ENCODE data around the gene SHB. TPM values are rescaled to one million over a fixed set of nuclear protein-coding genes. Genes with fewer than 3 reads are reported as not detected.
A peak's percentile ranks its signal among the peaks of the same experiment; 100 is the strongest.

Gene SHB
- total RNA-seq, 1 experiment from 2014 or later, result 20.0 TPM

DNA sequence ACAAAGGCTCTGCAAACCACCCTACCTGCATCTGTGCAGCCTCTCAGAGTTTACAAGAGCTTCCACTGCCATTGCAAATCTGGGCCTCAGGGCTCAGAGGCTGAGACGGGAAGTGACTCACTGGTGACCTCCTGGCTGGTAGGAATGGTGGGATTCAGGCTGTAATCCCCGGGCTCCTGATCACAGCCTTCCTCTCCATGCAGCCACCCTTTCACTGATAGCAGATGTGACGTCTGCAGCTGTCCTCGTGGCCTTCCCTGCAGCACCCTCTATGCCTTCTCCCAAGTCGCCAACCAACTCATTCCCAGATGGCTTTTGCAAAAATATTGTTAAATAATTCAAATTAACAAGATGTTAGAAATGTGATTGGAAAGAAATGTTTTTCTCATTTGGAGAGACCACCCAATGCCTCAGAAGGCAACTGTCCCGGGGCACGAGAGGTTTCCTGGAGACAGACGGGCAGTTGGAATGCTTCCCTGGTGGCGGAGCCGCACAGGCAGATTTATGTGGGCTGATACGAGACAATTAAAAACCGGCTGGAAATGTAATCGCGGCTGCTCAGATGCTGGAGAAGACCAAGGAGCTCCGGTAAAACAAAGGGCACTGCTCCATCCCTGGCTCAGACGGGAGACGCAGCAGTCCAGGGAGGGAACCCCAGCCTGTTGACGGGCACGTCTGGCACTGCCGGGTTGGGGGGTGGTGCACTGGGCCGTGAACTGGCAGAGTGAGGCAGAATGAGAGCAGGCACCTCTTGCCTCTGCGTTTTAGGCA lies 130.7 kb downstream of the SHB start:
- no peak overlapping the region for H3K4me3 ChIP-seq
- no peaks in the 10 kb centered on the region for H3K9me3 ChIP-seq
- peak; percentile 79 for DNase-seq
- H3K36me3 ChIP-seq, result peaks cover 3% of the 10 kb centered on the region
- H3K27me3 ChIP-seq, result no peaks in the 10 kb centered on the region

DNA sequence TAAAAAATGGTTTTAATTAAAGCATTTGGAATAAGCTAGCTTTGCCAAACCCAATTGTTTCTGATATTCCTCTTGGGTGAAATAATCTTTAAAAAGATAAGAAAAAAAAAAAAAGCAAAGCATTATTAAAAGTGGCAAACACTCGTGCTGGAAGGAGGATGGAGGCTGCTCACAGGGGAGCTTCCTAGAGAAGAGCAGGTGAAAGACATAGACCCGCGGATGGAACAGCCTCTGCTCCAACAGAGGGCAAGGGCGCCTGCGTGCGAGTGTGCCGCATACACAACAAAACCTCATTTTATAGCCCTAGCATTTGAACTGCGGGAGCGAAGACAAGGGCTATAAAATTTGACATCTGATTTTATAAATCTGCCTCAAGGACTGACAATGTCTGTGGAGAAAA lies 131.7 kb downstream of the SHB start:
- no peaks in the 10 kb centered on the region for H3K27me3 ChIP-seq
- no peak for DNase-seq
- no peaks in the 10 kb centered on the region for H3K9me3 ChIP-seq

DNA sequence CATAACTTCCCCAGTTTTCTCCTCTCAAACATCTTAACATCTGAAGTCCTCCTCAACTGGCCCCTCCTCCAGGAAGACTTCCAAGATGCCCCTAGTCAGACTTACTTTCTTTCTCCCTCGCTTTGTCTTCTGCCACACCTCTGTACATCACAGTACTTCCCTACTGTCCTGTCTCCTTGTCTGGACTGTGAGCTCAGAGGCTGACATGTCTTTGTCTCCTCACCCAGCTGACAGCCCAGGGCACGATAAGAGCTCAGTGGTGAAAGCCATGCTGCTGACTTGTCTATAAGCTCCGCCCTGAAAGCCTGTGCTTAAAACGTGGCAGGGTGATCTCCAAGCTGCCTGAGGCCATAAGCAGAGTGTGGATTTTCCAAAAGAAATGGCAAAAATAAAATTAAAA lies 132.1 kb downstream of the SHB start:
- Histone ChIP-seq H3K27me3 (no peaks in the 10 kb centered on the region), H3K4me3 (no peak overlapping the region), H3K9me3 (no peaks in the 10 kb centered on the region), H3K36me3 (peaks cover 3% of the 10 kb centered on the region)
- no peak for DNase-seq

More for the DNA sequence above, 131.7 kb downstream of the SHB start:
- Histone ChIP-seq H3K4me3 (no peak overlapping the region), H3K36me3 (peaks cover 3% of the 10 kb centered on the region)

- no peaks in the 10 kb centered on the region for H3K27me3 ChIP-seq
- H3K36me3 ChIP-seq, result peaks cover 5% of the 10 kb centered on the region
- H3K9me3 ChIP-seq, result no peaks in the 10 kb centered on the region
- DNase-seq, result no peak
- H3K4me3 ChIP-seq, result no peak overlapping the region
Observed at GRCh38 chr9:37936376-37936775, 132.7 kb downstream of the SHB start.

- no peak for DNase-seq
- Histone ChIP-seq H3K4me3 (no peak overlapping the region), H3K9me3 (no peaks in the 10 kb centered on the region; the same call in 1 of the 2 replicates), H3K36me3 (peaks cover 6% of the 10 kb centered on the region), H3K27me3 (no peaks in the 10 kb centered on the region)
Observed at GRCh38 chr9:37935096-37935495, 133.9 kb downstream of the SHB start.

DNA sequence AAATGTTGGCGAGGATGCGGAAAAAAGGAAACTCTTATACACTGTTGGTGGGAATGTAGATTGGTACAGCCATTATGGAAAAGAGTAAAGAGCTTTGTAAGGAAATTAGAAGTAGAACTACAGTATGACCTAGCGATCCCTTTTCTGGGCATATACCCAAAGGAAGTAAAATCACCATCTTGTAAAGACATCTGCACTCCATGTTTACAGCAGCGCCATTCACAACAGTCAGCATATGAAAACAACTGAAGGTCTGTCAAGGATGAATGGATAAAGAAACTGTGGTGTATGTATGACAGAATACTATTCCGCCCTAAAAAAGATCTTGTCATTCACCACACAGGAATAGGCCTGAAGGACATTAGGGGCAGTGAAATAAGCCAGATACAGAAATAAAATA lies 137.4 kb downstream of the SHB start:
- Histone ChIP-seq H3K9me3 (no peaks in the 10 kb centered on the region; the same call in 1 of the 2 replicates), H3K36me3 (peaks cover 6% of the 10 kb centered on the region)
- no peak for DNase-seq

GRCh38 chr9:37929441-37929895 lies 139.6 kb downstream of the SHB start:
- no peak overlapping the region for H3K4me3 ChIP-seq
- DNase-seq, result peak; percentile 52
- H3K27me3 ChIP-seq, result no peaks in the 10 kb centered on the region
- peaks cover 6% of the 10 kb centered on the region for H3K36me3 ChIP-seq
- H3K9me3 ChIP-seq, result no peaks in the 10 kb centered on the region; the same call in 1 of the 2 replicates

More for the DNA sequence above, 137.4 kb downstream of the SHB start:
- H3K4me3 ChIP-seq, result no peak overlapping the region
- no peaks in the 10 kb centered on the region for H3K27me3 ChIP-seq

DNA sequence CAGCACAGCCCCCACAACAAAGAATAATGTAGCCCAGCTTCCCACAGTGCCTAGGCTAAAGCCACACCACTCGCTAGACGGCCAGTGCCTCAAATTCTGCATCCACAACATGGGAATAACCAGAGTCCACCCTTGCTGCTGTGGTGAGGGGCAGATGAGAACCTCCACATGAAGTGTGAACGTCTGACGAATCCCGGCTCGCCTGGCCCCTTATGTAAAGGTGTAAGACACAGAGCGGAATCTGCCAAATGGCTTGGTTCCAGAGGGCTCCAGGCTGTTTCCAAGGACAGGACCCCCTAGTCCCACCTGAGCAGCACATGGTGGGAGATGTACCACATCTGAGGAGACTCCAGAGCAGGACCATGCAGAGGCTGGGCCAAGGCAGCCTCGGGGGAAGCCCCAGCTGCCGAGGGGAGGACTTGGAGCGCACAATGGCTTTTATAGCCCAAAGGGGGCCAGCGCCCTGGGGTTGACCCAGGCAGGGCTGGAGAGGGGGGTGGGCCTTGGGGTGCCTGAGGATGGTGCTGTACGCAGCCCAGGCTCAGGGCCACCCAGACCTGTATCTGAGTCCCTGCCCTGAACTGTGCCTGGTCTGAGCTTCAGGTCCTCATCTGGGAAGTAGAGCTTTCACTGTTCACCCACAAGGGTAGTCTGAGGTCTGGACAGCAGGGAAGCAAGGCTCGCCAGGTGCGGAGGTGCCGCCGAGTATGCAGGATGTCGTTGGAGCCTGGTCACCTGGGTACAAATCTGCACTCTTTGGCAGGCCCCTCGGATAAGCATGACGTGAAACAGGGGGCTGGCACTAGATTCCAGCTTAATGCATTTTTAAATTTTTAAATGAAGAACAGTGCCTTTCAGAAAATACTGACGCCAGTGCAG lies 140.2 kb downstream of the SHB start:
- Histone ChIP-seq H3K9me3 (no peaks in the 10 kb centered on the region; the same call in 1 of the 2 replicates), H3K36me3 (peaks cover 6% of the 10 kb centered on the region), H3K27me3 (no peaks in the 10 kb centered on the region), H3K4me3 (no peak overlapping the region)
- DNase-seq, result no peak

- no peak overlapping the region for H3K4me3 ChIP-seq
- no peaks in the 10 kb centered on the region for H3K27me3 ChIP-seq
- H3K36me3 ChIP-seq, result peaks cover 6% of the 10 kb centered on the region
- DNase-seq, result no peak
- no peaks in the 10 kb centered on the region; the same call in 1 of the 2 replicates for H3K9me3 ChIP-seq
Observed at GRCh38 chr9:37927601-37928551, 141.2 kb downstream of the SHB start.

- Histone ChIP-seq H3K9me3 (no peaks in the 10 kb centered on the region; the same call in 1 of the 2 replicates), H3K27me3 (no peaks in the 10 kb centered on the region), H3K4me3 (no peak overlapping the region), H3K36me3 (peaks cover 6% of the 10 kb centered on the region)
- no peak for DNase-seq
Observed at GRCh38 chr9:37927132-37927531, 141.9 kb downstream of the SHB start.

DNA sequence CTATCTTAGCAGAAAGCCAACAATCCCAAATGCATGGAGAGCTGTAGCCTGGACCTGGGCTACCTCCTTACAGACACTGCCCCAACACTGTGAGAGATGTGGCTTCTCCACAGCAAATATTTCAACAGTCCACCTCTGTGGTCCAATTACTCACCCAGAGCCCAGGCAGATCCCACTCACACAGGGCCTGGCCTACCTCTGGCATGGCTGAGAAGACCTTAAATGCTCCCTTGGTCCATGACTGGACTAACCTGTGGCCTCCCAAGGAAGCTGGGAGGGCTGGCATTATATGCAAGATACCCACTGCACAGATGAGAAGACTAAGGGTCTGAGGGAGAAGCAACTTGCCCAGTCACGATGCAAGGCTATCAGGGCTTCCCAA lies 142.3 kb downstream of the SHB start:
- Histone ChIP-seq H3K36me3 (peaks cover 6% of the 10 kb centered on the region), H3K9me3 (no peaks in the 10 kb centered on the region; the same call in 1 of the 2 replicates), H3K27me3 (no peaks in the 10 kb centered on the region), H3K4me3 (no peak overlapping the region)
- no peak for DNase-seq

DNA sequence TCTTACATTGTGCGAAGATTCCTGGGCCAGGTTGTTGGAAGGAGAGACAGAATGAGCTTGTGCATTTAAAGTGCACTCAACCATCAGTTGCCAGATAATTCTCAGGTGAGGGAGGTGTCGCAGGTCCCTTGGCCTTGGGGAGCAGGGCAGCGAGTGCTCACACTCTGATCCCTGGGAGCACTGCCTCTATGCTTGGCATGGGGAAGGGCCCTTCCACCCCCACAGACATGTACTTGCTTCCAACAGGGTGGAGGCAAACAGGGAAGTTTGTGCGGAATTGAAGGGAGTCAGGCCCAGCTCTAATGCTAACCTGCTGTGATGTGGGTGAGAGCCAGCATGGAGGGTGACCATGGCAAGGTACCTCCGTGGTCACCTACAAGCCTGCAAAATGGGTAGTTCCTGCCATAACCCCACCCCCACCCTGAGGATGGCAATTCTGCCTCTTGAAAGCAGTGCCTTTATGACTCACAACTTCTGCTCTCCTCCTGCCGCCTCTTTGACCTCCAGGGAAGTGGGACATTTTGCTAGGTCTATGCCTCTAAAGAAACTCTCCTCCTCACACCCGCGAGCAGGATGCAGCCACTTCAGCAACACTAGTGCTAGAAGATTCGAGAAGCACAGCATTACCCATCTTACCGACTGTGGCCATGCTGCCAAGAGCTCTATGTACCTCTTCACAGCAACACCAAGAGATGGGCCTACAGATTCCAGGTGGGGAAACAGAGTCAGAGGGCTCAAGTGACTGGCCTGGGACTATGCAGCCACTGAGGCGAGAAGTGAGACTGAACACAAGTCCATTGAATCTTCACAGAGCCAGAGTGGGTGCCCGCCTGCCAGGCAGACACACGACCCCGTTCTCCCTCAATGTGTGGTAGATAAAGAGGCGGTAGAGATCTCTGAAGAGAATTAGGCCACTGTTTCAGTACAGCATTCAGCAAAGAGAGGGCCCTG lies 143.0 kb downstream of the SHB start:
- peaks cover 3% of the 10 kb centered on the region; the same call in 1 of the 2 replicates for H3K36me3 ChIP-seq
- no peak for DNase-seq
- H3K27me3 ChIP-seq, result no peaks in the 10 kb centered on the region
- no peaks in the 10 kb centered on the region; the same call in 1 of the 2 replicates for H3K9me3 ChIP-seq
- no peak overlapping the region for H3K4me3 ChIP-seq

DNA sequence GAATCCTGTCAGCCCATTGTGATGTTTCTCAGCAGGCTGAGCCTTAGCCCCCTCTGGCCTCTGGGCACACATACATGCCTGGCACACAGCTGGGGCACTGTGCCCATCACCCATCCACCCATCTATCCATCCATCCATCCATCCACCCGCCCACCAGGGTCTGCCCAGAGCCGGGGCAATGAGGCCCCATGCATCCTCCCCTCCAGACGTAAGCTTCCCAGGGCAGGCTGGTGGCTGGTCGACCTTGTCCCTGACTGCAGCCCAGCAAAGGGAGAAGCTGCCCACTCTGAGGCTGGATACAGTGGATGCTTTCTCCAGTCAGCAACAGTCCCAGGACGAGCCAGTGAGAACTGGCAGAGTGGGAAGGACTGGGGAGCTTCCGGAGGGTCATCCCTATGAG lies 144.0 kb downstream of the SHB start:
- no peak for DNase-seq

DNA sequence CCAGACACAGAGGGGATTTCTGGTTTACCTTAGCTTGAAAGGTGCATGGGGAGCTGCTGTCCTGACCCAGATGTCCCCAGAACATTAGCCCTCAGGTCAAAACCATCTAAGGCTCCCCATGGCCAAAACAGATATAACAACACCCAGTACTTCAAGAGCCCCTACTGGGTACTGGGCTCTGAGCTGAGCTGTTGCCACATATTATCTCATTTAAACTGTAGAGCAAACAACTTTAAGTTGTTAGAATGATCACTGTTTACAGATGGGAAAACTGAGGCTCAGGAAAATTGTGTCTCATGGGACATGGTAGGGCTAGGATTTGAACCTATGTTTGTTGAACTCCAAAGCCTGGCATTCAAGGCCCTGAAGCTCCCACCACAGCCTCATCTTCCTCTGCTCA lies 144.5 kb downstream of the SHB start:
- Histone ChIP-seq H3K36me3 (peaks cover 3% of the 10 kb centered on the region; the same call in 1 of the 2 replicates), H3K9me3 (no peaks in the 10 kb centered on the region), H3K27me3 (no peaks in the 10 kb centered on the region), H3K4me3 (no peak overlapping the region)
- no peak for DNase-seq

More for the DNA sequence above, 144.0 kb downstream of the SHB start:
- H3K36me3 ChIP-seq, result peaks cover 3% of the 10 kb centered on the region; the same call in 1 of the 2 replicates
- no peaks in the 10 kb centered on the region for H3K27me3 ChIP-seq
- H3K9me3 ChIP-seq, result no peaks in the 10 kb centered on the region
- no peak overlapping the region for H3K4me3 ChIP-seq

- DNase-seq, result no peak
- Histone ChIP-seq H3K4me3 (no peak overlapping the region), H3K27me3 (no peaks in the 10 kb centered on the region), H3K36me3 (no peaks in the 10 kb centered on the region; the same call in 1 of the 2 replicates), H3K9me3 (no peaks in the 10 kb centered on the region)
Observed at GRCh38 chr9:37923796-37924427, 145.1 kb downstream of the SHB start.

All from MG63 (cell line).